H1 (cell line): Measurements from ENCODE around the gene UBAP1. TPM values are rescaled to one million over a fixed set of nuclear protein-coding genes. Genes with fewer than 3 reads are reported as not detected.

Experiments
- BCL11A ChIP-seq, 2 experiments: IDR thresholded peaks; one replicate each; pipeline ENCODE4 v1.6.1; 2011; ENCODE audit warnings: low read depth in 2 of 2, low read length in 2 of 2, mild to moderate bottlenecking in 2 of 2
- EGR1 ChIP-seq: IDR thresholded peaks from 2 replicates; pipeline ENCODE4 v1.6.1; 2011; ENCODE audit warnings: low read depth, low read length, borderline replicate concordance
- KDM1A ChIP-seq: fragments of 200-600, 300-600 bp; sonication (generic); IDR thresholded peaks from 2 replicates; pipeline ENCODE4 v1.7.1; 2016; ENCODE audit warnings: mild to moderate bottlenecking, low read length, borderline replicate concordance
- SUZ12 ChIP-seq: fragments of 200-600 bp; sonication (generic); IDR thresholded peaks from 2 replicates; pipeline ENCODE4 v1.6.1; 2012; ENCODE audit warnings: mild to moderate bottlenecking, inconsistent platforms, low read length, moderate library complexity, mixed read lengths
- TCF12 ChIP-seq: IDR thresholded peaks from 2 replicates; pipeline ENCODE4 v1.6.1; 2011; ENCODE audit warnings: low read depth, mild to moderate bottlenecking, low read length
- polyA plus RNA-seq, 7 experiments: library from polyadenylated mRNA; depleted of rRNA in 3 of 7; stranded (reverse) in 5 of 7; unstranded in 2 of 7; fragments of >200 nt in 5 of 7; fragments of 200-250 nt in 2 of 7; gene quantifications; 1 replicate in 5 of 7; 2 replicates in 1 of 7; 4 replicates in 1 of 7; pipeline versions ENCODE4 v1.2.1 to v1.2.3, GENCODE V29; 2011 to 2013; ENCODE audit warnings: missing spikeins in 2 of 7, mixed read lengths in 2 of 7
- total RNA-seq: library from RNA; stranded (reverse); fragmentation: NEBNext Ultra II Directional; extraction: Animal tissue kit (Norgen Biotek cat#: 25700); gene quantifications from 2 replicates; pipeline ENCODE4 v1.2.1, GENCODE V29; 2021
- TF ChIP-seq, protein P1 (sequence below): IDR thresholded peaks from 2 replicates; pipeline ENCODE4 v1.6.1; 2012; ENCODE audit warnings: inconsistent platforms

Gene UBAP1
- total and polyA plus RNA-seq, 2 of the 8 experiments (the other 6 are each of a cell fraction or from before 2014, with no cell fraction given) = 31.3 to 31.4 TPM

DNA sequence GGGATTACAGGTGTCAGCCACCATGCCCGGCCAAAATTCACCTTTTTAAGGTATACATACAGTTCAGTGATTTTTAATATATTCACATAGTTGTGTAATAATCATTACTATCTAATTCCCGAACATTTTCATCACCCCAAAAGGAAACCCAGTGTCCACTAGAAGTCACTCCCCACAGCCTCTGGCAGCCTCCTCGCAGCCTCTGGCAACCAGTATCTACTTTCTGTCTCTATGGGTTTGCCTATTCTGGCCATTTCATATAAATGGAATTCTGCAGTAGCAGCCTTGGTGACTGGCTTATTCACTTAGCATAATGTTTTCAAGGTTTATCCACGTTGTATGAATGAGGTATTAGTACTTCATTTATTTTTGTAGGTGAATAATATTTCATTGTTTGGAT, 59.0 kb downstream of the UBAP1 start (continued):
- TF ChIP-seq SUZ12 (no peak), EGR1 (no peak), TCF12 (no peak), BCL11A (IDR thresholded peaks at IDR 0.05; ENCODE audit: low read depth in 2 of 2, low read length in 2 of 2) (no peak), KDM1A (no peak)
- TF ChIP-seq, protein P1, sequence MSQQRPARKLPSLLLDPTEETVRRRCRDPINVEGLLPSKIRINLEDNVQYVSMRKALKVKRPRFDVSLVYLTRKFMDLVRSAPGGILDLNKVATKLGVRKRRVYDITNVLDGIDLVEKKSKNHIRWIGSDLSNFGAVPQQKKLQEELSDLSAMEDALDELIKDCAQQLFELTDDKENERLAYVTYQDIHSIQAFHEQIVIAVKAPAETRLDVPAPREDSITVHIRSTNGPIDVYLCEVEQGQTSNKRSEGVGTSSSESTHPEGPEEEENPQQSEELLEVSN = no peak
